Skeletal muscle satellite cell (primary cell): ENCODE results near the gene TEX101.

Experiments used
- H3K27me3 ChIP-seq: 2 replicates; pipeline ENCODE4 v1.7.0; 2013; ENCODE audit warnings: low read length; ENCODE audit not compliant: control insufficient read depth, insufficient read depth
- H3K36me3 ChIP-seq: 2 replicates; pipeline ENCODE4 v1.7.0; 2013; ENCODE audit warnings: mild to moderate bottlenecking, control low read depth, low read length; ENCODE audit not compliant: insufficient read depth
- H3K4me1 ChIP-seq: 2 replicates; pipeline ENCODE4 v1.7.0; 2013; ENCODE audit warnings: low read length; ENCODE audit not compliant: control insufficient read depth, insufficient read depth
- H3K4me2 ChIP-seq: 2 replicates; pipeline ENCODE4 v1.7.0; 2013; ENCODE audit warnings: mild to moderate bottlenecking, low read length
- H3K4me3 ChIP-seq: 2 replicates; pipeline ENCODE4 v1.7.0; 2013; ENCODE audit warnings: low read length
- H3K9ac ChIP-seq: 2 replicates; pipeline ENCODE4 v1.7.0; 2013; ENCODE audit warnings: mild to moderate bottlenecking, low read depth, low read length, moderate library complexity
- H3K9me3 ChIP-seq: replicated peaks from 2 replicates; pipeline ENCODE4 v1.7.0; 2013; ENCODE audit warnings: mild to moderate bottlenecking, control low read depth, low read length

The TEX101 gene

DNA sequence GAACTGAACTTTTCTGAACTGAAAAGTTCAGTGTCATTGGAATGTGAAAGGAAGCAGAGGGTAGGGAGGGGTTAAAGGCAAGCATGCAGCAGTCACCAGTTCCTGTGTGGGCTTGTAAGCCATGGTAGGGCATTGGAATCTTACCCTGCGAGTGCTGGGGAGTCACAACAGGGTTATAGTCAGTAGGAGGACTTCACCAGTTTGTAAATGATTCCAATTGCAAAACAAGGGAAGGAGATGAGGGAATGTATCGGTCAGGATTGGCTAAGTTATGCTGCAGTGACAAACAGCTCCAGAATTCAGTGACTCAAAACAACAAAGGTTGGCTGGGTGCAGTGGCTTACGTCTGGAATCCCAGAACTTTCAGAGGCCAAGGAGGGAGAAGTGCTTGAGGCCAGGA is 37.9 kb downstream of the TEX101 start:
- H3K4me1 ChIP-seq: no peaks in the 10 kb centered on the region
- no peak overlapping the region for H3K4me3 ChIP-seq
- H3K27me3 ChIP-seq: peaks cover 7% of the 10 kb centered on the region
- H3K4me2 ChIP-seq: no peak overlapping the region
- H3K9me3 ChIP-seq: no peaks in the 10 kb centered on the region
- no peaks in the 10 kb centered on the region for H3K36me3 ChIP-seq
- no peak overlapping the region for H3K9ac ChIP-seq

DNA sequence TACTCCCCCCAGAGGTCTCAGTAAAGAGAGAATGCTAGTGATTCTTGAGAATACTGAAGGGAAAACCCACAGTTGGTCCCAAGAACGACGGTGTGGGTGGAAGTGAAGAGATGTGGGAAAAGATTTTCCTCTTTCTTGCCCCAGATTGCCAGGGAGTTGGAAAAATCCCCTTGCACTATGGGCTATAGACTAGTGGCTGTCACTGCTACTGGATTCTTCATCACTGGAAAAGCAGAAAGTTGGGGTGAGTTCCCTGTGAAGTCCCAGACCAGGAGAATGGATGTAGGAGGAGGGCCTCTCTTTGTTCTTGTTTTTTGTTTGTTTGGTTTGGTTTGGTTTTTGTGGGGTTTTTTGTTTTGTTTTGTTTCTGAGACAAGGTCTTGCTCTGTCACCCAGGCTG is 39.3 kb downstream of the TEX101 start:
- Histone ChIP-seq H3K4me3 (no peak overlapping the region), H3K36me3 (no peaks in the 10 kb centered on the region), H3K9me3 (no peaks in the 10 kb centered on the region), H3K9ac (no peak overlapping the region), H3K27me3 (peaks cover 7% of the 10 kb centered on the region), H3K4me2 (no peak overlapping the region), H3K4me1 (no peaks in the 10 kb centered on the region)

DNA sequence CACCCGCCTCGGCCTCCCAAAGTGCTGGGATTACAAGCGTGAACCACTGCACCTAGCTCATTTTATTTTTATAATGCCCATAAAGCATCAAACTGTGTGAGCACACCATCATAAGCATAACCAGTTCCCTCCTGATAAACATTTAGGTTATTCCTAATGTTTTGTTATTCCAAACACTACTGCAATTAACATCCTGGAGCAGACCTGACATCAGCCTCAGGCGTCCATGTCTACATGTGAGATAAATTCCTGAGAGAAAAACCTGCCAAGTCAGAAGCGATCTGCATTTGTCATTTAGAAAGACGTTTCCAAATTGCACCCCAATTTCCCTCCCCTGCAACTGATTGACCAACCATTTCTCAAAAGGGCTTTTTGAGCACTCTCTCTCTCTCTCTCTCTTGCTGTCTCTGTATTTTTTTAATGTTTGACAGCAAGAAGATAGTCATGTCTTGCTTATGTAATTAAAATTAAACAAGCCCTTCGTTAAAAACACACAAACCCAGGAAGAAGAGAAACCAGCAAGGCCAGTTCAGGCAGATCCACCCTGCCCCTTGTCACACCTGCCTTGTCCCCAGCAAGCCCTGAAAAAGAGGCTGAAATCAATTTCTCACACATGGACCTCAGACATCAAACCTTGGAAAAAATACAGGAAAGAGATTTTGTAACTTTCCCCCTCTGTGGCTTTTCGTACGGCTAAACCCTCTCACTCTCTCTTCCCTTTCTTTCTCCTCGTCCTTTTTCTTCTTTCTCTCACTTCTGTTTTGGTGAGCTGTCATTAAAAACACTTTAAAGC is 40.8 kb downstream of the TEX101 start:
- no peaks in the 10 kb centered on the region for H3K4me1 ChIP-seq
- peaks cover 11% of the 10 kb centered on the region for H3K27me3 ChIP-seq
- H3K4me3 ChIP-seq: no peak overlapping the region
- no peaks in the 10 kb centered on the region for H3K9me3 ChIP-seq
- no peak overlapping the region for H3K9ac ChIP-seq
- no peaks in the 10 kb centered on the region for H3K36me3 ChIP-seq
- no peak overlapping the region for H3K4me2 ChIP-seq

DNA sequence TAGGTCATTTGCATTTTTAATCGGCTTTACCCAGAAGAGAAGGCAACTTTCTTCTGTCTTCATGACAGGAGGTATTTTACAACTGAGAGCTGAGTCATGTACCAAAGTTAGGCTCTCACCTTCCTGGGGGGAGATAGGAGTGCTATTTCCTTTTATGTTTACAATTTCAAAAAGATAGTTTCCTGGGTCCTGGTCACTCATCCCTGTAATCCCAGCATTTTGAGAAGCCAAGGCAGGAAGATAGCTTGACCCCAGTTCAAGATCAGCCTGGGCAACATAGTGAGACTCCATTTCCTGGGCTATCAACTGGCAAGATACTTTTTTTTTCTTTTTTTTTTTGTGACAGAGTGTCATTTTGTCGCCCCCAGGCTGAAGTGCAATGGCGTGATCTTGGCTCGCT is 43.1 kb downstream of the TEX101 start:
- Histone ChIP-seq H3K9ac (no peak overlapping the region), H3K27me3 (peaks cover 23% of the 10 kb centered on the region), H3K4me2 (no peak overlapping the region), H3K4me1 (no peaks in the 10 kb centered on the region), H3K36me3 (no peaks in the 10 kb centered on the region), H3K9me3 (no peaks in the 10 kb centered on the region), H3K4me3 (no peak overlapping the region)

DNA sequence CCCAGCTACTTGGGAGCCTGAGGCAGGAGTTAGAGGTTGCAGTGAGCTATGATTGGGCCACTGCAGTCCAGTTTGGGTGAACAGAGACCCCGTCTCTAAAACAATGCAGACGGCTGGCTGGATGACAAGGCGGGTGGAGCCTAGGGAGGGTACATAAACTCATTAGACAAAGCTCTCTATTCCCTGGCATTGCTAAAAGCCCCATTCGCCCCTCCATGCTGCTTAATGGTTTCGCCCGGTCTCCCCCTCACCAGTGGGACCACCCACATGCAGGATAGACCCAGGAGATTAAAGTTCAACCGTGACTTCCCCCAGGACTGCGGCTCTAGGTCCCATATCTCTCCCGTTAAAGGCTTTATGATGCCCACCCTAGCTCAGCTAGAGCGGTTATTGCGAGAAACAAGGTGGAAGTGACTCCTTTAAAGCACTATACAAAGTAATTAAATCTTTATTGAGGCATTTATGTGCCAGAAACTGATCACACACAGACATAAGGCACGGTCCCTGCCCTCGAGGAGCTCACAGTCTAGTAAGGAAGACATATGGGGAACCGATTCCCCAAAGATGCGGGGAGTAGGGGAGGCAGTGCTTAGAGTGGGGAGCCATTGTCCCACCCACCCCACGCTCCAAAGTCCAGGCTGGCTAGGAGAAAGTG is 45.8 kb downstream of the TEX101 start:
- H3K4me2 ChIP-seq: no peak overlapping the region
- no peak overlapping the region for H3K9ac ChIP-seq
- H3K36me3 ChIP-seq: no peaks in the 10 kb centered on the region
- H3K4me3 ChIP-seq: no peak overlapping the region
- peaks cover 26% of the 10 kb centered on the region for H3K27me3 ChIP-seq
- H3K4me1 ChIP-seq: peaks cover 8% of the 10 kb centered on the region
- no peaks in the 10 kb centered on the region for H3K9me3 ChIP-seq

DNA sequence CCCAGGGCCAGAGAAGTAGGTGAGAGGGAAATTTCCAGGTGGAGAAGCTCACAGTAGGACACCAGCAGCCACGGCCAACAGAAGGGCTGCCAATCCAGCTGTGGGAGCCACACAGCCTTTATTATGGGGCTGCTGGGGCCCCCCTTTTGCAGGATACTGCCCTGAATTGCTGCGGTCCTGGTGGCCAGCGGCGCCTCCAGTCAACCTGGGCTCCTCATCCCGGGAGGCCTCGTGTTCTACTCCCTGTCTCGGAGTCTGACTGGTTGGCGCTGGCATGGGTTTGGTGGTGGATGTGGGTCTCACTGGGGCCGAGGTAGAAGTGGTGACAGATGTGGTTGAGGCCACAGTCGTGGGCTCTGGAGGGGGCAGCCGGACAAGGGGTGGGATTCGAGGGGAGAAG is 46.6 kb downstream of the TEX101 start:
- H3K27me3 ChIP-seq: peaks cover 20% of the 10 kb centered on the region
- H3K4me1 ChIP-seq: peaks cover 8% of the 10 kb centered on the region
- no peaks in the 10 kb centered on the region for H3K36me3 ChIP-seq
- H3K9me3 ChIP-seq: no peaks in the 10 kb centered on the region
- no peak overlapping the region for H3K9ac ChIP-seq
- no peak overlapping the region for H3K4me3 ChIP-seq
- H3K4me2 ChIP-seq: no peak overlapping the region

DNA sequence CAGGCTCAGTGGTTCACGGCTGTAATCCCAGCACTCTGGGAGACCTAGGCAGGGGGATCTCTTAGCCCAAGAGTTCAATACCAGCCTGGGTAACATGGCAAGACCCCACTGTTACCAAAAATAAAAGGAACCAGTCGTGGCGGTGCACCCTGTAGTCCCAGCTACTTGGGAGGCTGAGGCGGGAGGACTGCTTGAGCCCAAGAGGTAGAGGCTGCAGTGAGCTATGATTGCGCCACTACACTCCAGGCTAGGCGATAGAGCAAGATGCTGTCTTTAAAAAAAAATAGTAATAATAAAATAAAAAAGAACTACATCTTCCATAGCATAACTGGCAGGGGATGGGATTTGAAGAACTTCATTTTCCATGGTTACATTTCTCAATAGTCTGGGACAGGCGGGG is 47.7 kb downstream of the TEX101 start:
- Histone ChIP-seq H3K27me3 (peaks cover 20% of the 10 kb centered on the region), H3K4me3 (no peak overlapping the region), H3K4me1 (peaks cover 11% of the 10 kb centered on the region), H3K9me3 (no peaks in the 10 kb centered on the region), H3K9ac (no peak overlapping the region), H3K36me3 (no peaks in the 10 kb centered on the region), H3K4me2 (no peak overlapping the region)

DNA sequence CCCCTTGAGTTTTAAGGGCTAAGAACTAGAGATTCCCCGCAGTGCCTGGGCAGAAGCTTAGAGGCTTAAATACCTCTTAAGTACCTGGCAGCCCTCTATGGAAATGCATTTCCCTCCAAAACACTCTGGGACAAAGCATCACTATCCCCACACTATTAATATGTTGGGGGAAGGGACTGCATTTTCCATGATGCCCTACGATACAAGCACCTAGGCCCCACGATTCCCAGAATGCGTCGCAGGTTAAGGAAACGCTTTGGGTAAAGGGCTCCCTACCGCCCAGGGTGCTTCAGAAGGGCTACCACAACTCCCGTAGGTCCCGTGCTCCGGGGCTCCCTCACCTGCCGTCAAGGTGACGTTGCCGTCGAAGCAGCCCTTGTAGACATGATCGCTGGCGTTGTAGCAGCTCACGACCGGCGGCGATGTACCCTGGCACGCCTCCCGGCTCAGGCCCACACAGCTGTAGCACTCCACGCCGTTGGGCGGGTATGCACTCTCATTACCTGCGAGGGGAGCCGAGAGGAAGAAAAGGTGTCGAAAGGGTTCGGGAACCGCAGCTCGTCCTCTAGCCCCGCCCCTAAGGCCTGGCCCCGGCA is 48.2 kb downstream of the TEX101 start:
- H3K4me3 ChIP-seq: peak overlapping the region; percentile 93
- H3K9ac ChIP-seq: no peak overlapping the region

DNA sequence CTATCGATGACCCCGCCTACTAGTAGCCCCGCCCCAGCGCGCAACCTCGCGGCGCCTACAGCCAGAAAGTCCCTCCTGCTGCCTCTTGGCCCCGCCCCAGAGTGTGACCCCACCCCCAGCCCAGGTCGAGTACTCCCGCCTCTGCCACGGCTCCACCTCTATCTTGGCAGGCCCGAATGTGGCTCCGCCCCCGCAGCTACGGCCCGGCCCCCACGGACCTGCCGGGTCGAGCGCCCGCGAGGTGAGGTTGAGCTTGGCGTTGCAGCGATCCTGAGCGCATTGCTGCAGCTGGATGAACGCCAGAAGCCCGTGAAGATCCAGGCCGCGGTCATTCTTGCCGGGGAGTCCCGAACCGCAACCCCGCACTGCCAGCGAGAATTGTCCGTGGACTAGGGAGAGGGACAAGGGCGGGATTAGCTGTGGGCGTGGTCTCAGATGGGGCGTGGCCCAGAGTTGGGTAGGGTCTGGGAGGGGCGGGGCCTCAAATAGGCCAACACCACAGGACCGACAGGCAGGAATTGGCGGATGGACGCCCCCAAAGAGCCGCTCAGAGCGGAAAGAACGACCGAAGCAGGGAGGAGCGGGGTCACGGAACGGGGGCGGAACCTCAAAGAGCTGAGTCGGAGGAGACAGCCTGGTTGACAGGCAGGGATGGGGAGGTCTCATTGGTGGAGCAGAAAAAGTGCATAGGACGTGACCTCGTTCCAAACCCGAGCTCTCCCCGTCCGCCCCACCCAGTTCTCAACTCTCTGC is 48.9 kb downstream of the TEX101 start:
- peak overlapping the region; percentile 71 for H3K9ac ChIP-seq
- no peaks in the 10 kb centered on the region for H3K36me3 ChIP-seq
- peak overlapping the region; percentile 91 for H3K4me2 ChIP-seq
- H3K4me3 ChIP-seq: peak overlapping the region; percentile 93
- H3K4me1 ChIP-seq: peaks cover 18% of the 10 kb centered on the region
- no peaks in the 10 kb centered on the region for H3K9me3 ChIP-seq
- H3K27me3 ChIP-seq: peaks cover 20% of the 10 kb centered on the region

More for the DNA sequence above, 48.2 kb downstream of the TEX101 start:
- Histone ChIP-seq H3K36me3 (no peaks in the 10 kb centered on the region), H3K27me3 (peaks cover 20% of the 10 kb centered on the region), H3K4me2 (peak overlapping the region; percentile 91), H3K9me3 (no peaks in the 10 kb centered on the region), H3K4me1 (peaks cover 15% of the 10 kb centered on the region)

DNA sequence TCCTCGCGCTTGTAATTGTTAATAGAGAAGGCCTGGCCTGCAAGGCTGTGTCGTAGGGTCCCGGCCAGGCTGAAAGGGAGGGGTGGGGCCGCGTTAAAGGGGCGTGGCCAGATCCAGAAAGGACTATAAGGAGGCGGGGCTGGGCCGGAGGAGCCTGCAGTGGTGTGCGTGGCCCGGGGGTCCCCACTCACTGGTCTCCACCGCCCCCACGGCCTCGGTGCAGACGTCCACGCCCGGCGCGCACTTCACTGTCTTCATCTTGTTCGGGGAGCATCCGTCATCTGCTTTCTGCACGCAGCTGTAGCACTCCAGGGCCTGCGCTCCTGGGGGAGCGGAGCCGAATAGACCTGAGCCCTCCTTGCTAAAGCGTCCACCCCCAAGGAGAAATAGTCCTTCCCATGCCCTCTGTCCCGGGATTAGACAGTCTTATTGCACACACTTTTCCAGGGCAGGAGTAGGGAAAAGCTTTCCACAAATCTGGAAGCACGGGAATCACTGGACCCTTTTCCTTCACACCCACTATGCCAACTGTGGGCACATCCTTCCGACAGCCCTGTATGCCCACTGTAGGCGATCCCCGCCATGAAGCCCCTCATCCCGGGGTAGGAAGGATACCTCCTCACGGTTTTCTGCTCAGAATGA is 49.6 kb downstream of the TEX101 start:
- peak overlapping the region; percentile 71 for H3K9ac ChIP-seq
- no peaks in the 10 kb centered on the region for H3K36me3 ChIP-seq
- peaks cover 20% of the 10 kb centered on the region for H3K27me3 ChIP-seq
- H3K9me3 ChIP-seq: no peaks in the 10 kb centered on the region
- peak overlapping the region; percentile 91 for H3K4me2 ChIP-seq
- H3K4me1 ChIP-seq: peaks cover 18% of the 10 kb centered on the region
- H3K4me3 ChIP-seq: peak overlapping the region; percentile 93
